HUDEP-2 (cell line): ENCODE data around the gene RARA.

Experiments
- DNase-seq, 76 experiments: peaks; one replicate each; lab custom pipeline; 2025; ENCODE audit not compliant: unreplicated experiment in 76 of 76; lab: John Stamatoyannopoulos, UW

The RARA gene

DNA sequence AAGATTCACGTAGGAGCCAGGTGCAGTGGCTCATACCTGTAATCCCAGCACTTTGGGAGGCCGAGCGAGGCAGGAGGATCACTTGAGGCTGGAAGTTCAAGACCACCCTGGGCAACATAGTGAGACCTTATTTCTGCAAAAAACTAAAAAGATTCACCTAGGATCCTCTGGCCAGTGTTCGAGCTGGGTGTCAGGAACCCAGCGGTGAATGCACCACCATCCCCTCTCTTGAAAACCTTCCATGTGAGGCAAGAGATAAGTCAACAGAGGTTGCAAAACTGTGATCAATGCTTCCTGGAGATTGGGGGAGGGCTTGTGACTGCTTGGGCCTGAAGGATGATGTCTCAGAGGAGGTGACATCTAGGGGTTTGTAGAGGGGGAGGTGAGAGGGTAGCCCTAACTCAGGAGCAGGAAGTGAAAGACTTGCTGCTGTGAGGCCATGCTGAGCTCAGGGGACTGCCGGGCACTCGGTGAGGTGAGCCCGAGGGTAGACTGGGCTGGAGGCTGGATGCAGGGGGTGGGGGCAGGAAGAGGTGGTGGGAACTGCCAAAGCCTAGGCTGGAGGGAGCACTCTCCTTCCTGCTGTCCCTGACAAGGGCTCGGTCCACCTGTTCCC is 43.9 kb downstream of the RARA start:
- no peak for DNase-seq

GRCh38 chr17:40354221-40355122 is 45.5 kb downstream of the RARA start:
- no peak for DNase-seq

- DNase-seq: peak in 54 of 76 experiments; percentile 9 to 77 (median 48)
Measured at GRCh38 chr17:40355123-40355803, 46.3 kb downstream of the RARA start.

DNA sequence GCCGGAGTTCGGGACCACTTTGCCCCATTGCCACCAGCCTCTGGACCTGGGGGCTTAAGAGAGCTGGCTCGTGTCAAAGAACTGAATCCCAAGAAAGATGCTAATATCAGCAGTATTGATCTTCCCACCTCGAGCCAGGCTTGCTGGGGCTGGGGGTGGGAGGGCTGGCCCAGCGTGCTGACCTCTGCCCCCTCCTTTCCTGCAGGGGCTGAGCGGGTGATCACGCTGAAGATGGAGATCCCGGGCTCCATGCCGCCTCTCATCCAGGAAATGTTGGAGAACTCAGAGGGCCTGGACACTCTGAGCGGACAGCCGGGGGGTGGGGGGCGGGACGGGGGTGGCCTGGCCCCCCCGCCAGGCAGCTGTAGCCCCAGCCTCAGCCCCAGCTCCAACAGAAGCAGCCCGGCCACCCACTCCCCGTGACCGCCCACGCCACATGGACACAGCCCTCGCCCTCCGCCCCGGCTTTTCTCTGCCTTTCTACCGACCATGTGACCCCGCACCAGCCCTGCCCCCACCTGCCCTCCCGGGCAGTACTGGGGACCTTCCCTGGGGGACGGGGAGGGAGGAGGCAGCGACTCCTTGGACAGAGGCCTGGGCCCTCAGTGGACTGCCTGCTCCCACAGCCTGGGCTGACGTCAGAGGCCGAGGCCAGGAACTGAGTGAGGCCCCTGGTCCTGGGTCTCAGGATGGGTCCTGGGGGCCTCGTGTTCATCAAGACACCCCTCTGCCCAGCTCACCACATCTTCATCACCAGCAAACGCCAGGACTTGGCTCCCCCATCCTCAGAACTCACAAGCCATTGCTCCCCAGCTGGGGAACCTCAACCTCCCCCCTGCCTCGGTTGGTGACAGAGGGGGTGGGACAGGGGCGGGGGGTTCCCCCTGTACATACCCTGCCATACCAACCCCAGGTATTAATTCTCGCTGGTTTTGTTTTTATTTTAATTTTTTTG is 47.1 kb downstream of the RARA start:
- no peak for DNase-seq

DNA sequence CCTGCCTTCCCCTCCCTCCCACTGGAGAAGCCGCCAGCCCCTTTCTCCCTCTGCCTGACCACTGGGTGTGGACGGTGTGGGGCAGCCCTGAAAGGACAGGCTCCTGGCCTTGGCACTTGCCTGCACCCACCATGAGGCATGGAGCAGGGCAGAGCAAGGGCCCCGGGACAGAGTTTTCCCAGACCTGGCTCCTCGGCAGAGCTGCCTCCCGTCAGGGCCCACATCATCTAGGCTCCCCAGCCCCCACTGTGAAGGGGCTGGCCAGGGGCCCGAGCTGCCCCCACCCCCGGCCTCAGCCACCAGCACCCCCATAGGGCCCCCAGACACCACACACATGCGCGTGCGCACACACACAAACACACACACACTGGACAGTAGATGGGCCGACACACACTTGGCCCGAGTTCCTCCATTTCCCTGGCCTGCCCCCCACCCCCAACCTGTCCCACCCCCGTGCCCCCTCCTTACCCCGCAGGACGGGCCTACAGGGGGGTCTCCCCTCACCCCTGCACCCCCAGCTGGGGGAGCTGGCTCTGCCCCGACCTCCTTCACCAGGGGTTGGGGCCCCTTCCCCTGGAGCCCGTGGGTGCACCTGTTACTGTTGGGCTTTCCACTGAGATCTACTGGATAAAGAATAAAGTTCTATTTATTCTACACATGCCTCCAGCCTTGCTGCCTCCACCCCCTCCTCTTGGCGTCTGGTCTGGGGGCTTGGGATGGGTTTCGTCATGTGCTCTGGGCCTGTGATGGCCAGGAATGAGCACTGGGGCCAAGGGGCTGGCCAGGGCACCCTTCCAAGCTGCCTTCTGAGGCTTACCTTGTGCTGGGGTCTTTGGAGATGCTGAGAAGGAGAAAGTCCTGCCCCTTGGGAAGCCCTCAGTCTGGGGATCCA is 48.3 kb downstream of the RARA start:
- DNase-seq: no peak

DNA sequence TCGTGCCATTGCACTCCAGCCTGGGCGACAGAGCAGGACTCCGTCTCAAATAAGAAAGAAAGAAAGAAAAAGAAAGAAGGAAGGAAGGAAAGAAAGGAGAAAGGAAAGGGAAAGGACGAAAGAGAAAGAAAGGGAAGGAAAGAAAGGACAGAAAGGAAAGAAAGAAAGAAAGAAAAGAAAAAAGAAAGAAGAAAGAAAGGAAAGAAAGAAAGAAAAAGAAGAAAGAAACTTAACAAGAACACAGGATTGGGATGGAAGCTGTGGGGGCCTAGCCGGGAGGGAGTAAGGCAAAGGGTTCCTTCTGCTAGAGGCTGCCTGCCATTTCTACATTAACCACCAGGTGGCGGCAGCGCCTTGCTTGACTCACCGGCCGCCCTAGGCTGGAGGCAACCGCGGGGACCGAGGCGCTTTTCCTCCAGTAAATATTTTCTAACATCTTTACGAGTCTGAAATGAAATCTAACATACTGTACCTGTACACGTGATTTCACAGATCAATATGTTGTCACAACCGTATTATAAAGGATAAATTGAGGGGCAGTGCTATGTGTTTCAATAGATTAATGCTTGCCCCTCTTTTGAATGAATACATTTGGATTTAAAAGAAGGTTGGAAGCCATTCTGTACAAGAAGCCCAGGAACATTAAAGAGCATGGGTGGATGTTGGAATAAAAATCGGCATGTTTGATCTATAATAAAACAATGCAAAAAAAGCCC is 49.5 kb downstream of the RARA start:
- DNase-seq: peak in 70 of 76 experiments; percentile 17 to 88 (median 66)

- no peak for DNase-seq
Measured at GRCh38 chr17:40360091-40360490, 51.1 kb downstream of the RARA start.

- DNase-seq: no peak
Measured at GRCh38 chr17:40361063-40361924, 52.3 kb downstream of the RARA start.

GRCh38 chr17:40361925-40362695 is 53.1 kb downstream of the RARA start:
- no peak for DNase-seq

DNA sequence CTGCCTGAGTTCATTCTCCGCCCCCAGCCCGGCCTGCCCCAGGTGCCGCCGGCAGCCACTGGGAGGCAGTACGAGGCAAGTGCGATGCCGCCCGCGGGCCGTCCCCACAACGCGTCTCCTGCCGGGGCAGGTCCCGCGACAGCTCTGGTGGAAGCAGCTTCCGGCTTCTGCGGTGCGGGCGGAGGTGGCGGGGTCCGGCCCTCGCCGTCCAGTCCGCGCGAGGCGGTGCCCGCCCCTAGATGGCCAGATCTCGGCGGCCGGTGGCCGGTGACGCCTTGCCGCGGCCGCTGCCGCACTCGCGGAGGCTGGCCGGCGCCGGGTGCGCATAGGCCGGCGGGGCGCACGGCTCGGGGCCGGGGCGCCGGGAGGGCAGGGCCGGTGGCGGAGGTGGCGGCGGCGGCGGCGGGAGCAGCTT is 53.7 kb downstream of the RARA start:
- peak in 72 of 76 experiments; percentile 22 to 89 (median 70) for DNase-seq

DNA sequence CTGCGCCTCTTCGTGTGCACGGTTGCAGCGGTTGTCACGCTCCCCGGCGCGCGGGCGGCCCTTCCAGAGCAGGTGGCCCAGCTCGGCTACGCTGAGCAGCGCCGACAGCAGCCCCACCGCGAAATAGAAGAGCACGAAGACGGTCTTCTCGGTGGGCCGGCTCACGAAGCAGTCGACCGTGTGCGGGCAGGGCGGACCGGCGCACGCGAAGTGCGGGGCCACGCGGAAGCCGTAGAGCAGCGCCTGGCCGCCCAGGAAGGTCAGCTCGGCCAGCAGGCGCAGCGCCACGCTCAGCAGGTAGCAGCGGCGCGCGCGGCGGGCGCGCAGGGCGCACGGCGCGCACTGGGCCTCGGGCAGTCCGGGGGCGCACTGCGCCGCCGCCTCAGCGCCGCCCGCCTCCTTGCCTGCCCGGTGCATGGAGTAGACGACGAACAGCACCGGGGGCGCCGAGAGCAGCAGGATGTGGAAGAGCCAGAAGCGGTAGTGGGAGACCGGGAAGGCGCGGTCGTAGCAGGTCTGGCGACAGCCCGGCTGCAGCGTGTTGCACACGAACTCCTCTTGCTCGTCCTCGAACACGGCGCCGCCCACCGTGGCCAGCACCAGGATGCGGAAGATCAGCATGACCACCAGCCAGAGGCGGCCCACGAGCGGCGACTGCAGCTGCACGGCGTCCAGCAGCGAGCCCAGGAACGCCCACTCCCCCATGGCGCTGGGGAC is 54.3 kb downstream of the RARA start:
- peak in 6 of 76 experiments; percentile 18 to 39 (median 26) for DNase-seq

DNA sequence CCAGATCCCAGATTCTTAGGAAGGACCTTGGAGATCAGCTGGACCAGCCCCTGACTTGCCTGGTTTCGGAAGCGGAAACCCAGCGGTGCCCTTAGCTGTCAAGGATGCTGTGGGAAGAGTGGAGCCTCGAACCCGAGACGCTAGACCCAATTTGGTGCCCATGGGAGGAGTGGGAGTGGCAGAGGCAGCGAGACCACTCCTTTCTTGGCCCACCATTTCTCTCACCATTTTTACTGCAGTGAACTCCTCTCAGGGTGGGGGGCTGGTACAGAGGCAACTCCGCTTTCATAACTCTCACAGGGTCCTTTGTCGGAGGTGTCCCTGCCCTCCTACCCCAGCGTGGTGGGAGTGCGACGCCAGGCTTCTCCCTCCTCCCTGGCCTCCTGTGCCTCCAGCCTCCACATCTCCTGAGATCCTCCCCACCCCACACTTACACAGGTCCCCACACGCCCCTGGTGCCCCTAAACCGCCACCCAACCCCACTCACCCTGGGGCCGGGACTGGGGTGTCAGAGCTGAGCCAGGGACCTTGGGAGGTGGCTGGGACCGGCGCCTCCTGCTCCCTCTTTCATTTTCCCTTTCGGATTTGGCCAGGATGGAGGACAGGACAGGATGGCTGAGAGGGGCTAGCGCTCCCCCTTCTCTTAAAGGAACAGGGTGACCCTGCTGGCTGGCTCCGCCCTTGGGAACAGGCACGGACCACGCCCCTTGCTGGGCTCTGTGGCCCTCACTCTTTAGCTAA is 55.3 kb downstream of the RARA start, which contains the start of gene GJD3:
Gene GJD3, minus strand, starts transcription at position 617 of the 741 bp plus-strand sequence. CDS start 922 bp downstream, outside the sequence.
- no peak for DNase-seq

- no peak for DNase-seq
Measured at GRCh38 chr17:40364906-40365305, 55.9 kb downstream of the RARA start.

- no peak for DNase-seq
Measured at GRCh38 chr17:40366076-40366860, 57.3 kb downstream of the RARA start.
